ENCODE measurements around the gene GPR27.

Gene GPR27

DNA sequence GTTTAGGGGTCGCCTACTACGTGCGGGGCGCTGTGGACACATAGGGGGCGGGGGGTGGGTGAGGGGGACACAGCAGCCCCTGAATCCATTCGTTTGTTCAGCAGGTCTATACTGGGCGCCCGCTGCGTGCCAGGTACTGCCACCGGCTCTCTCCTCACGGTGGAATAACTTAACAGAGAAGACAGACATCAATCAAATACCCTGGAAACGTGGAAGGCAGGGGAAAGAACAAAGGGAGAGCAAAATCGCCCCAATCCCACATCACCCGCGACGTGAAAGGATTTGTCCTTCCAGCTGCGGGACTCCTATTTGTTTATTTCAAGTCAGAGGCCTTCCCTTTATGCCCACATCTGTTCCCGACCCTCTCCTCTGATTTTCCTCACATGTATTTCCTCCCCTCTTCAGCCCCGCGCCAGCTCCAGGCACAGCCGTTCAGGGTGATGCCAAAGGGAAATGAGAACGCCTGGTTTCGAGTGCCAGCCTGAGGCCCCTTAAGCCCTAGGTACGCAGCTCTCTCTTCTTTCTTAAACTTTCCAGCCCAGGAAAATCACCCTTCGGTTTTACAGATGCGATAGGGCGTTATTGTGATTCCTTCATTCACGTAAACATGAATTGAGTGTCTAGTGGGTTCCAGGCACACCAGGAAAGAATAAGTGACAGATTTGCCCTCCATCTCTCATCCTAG lies 32.0 kb downstream of the GPR27 start:
- H3K4me3 ChIP-seq (ENCODE audit: low read depth, low read length) = no peak overlapping the region
- TF ChIP-seq, protein P1, sequence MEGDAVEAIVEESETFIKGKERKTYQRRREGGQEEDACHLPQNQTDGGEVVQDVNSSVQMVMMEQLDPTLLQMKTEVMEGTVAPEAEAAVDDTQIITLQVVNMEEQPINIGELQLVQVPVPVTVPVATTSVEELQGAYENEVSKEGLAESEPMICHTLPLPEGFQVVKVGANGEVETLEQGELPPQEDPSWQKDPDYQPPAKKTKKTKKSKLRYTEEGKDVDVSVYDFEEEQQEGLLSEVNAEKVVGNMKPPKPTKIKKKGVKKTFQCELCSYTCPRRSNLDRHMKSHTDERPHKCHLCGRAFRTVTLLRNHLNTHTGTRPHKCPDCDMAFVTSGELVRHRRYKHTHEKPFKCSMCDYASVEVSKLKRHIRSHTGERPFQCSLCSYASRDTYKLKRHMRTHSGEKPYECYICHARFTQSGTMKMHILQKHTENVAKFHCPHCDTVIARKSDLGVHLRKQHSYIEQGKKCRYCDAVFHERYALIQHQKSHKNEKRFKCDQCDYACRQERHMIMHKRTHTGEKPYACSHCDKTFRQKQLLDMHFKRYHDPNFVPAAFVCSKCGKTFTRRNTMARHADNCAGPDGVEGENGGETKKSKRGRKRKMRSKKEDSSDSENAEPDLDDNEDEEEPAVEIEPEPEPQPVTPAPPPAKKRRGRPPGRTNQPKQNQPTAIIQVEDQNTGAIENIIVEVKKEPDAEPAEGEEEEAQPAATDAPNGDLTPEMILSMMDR (IDR thresholded peaks at IDR 0.05; ENCODE audit: low read depth, low read length) = no peak

DNA sequence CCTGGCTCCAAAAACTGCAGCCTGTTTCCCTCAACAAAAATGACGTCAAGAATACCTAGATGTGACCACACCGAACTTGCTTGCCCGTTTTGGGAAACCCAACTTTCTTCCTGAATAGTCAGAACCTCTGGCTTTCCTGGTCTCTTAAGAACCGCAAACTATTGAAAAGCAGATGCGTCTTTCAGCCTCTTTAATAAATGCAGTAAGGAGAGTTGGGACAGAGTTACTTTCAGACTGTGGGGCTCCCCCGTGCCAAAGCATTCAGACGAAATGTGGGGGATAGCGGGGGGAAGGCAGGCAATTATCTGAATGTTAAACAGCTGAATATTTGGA lies 32.5 kb downstream of the GPR27 start:
- no peak overlapping the region for H3K4me3 ChIP-seq (ENCODE audit: low read depth, low read length)
- TF ChIP-seq, protein P1 (IDR thresholded peaks at IDR 0.05; ENCODE audit: low read depth, low read length) = no peak

DNA sequence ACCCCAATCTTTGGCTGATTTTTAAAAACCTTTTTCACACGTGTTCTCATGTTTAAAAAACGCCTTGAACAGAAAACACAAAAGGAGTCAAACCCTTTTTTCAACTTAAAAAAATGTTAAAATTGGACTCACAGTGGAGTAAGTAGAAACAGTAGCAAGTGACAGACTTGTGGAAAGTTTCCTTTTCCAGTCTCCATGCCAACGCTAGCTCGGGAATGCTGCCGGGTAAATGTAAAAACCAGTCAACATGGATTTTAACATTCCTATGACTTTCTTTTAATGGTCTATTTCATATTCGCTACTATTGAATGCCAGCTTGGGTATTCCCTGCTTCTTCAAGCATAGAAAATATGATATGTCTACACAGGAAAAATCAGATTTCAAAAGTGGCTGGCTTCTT lies 32.9 kb downstream of the GPR27 start:
- no peak overlapping the region for H3K4me3 ChIP-seq (ENCODE audit: low read depth, low read length)
- TF ChIP-seq, protein P1 (IDR thresholded peaks at IDR 0.05; ENCODE audit: low read depth, low read length) = no peak

DNA sequence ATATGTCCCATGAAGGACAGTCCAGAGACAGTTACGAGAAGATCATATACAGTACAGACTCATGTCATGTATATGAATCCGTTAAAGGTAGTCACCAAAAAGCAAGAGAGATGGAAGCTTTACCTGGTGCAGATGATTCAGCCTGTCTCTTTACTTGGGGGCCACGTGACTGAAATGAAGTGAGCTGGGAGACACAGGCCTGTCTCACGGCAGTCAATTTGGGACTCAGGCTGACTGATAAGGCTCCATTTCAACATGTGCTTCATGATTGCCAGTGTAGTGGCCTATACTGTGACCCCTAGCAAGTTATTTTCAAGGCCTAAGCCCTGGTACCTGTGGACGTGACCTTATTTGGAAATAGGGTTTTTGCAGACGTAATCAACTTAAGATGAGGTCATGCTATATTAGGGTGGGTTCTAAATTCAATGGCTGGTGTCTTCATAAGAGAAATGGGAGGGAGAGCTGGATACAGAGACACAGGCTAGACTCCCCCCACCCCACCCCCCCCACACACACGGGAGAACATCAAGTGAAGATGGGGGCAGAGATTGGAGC lies 34.3 kb downstream of the GPR27 start:
- TF ChIP-seq, protein P1 (IDR thresholded peaks at IDR 0.05; ENCODE audit: low read depth, low read length) = no peak

DNA sequence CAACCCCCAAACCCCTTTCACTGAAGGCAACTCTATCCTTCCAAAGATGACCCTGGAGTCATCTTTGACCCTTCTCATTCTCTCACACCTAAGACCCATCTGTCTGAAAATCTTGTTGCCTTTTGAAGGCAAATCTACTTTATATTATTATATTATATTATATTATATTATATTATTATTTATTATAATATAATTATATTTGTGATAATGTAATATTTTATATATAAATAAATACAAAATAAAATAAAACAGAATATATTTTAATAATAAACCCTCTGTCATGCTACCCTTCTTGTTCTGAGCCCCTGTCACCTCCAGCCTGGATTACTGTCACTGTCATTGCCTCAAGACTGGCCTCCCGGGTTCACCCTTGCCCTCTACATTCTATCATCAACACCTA lies 36.3 kb downstream of the GPR27 start:
- TF ChIP-seq, protein P1 (IDR thresholded peaks at IDR 0.05; ENCODE audit: low read depth, low read length) = no peak
- H3K4me3 ChIP-seq (ENCODE audit: low read depth, low read length) = no peak overlapping the region

More for the DNA sequence above, 34.3 kb downstream of the GPR27 start:
- H3K4me3 ChIP-seq (ENCODE audit: low read depth, low read length) = no peak overlapping the region

DNA sequence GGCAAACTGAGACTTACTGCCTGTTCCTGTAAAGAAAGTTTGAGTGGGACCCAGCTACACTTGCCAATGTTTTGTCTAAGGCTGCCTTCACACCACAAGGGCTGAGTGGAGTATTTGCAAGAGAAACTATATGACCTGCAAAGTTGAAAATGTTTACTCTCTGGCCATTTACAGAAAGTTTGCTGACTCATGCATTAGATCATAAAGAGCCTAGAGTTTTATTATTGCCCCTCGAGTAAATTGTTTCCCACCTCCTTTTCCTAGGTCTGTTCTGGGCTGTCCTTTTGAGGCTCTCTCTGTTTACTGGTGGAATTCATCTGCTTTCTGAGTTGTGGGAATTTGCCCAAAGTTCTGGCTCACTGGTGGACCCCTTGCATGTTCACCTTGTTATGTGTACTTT lies 38.0 kb downstream of the GPR27 start:
- TF ChIP-seq, protein P1 (IDR thresholded peaks at IDR 0.05; ENCODE audit: low read depth, low read length) = no peak
- no peak overlapping the region for H3K4me3 ChIP-seq (ENCODE audit: low read depth, low read length)

DNA sequence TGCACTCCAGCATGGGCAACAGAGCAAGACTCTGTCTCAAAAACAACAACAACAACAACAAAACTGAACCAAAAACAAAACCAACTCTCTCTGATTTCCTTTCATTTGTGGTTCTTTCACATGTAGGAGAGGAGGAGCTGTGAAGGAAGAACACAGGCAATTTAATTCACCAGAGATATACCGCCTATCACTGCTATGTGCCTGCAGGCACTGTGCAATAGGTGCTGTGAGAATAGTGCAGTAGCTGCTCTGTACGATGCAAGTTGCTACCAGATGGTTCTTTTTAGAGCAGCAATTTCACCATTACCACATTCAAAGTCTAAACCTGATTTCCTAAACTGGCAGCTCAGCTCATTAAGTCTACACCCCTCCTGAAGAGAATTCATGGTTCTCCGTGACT lies 42.6 kb downstream of the GPR27 start:
- no peak overlapping the region for H3K4me3 ChIP-seq (ENCODE audit: low read depth, low read length)
- TF ChIP-seq, protein P1 (IDR thresholded peaks at IDR 0.05; ENCODE audit: low read depth, low read length) = no peak
